KMS-11 (cell line): Measurements from ENCODE around the gene KCNH2.

Experiments
- H2AFZ ChIP-seq: fragments of 200-600 bp; sonication (generic); 2 replicates; pipeline ENCODE4 v1.6.1; 2016; ENCODE audit warnings: antibody characterized with exemption, mixed run types, low read depth
- H3K27ac ChIP-seq: fragments of 200-600 bp; sonication (generic); 2 replicates; pipeline ENCODE4 v1.6.1; 2016; ENCODE audit warnings: mild to moderate bottlenecking, mixed run types
- H3K27me3 ChIP-seq: fragments of 200-600 bp; sonication (generic); 2 replicates; pipeline ENCODE4 v1.6.1; 2017; ENCODE audit warnings: mild to moderate bottlenecking, low read depth, mixed run types, moderate library complexity; ENCODE audit not compliant: insufficient read depth
- H3K36me3 ChIP-seq: fragments of 200-600 bp; sonication (generic); 2 replicates; pipeline ENCODE4 v1.6.1; 2017; ENCODE audit warnings: mild to moderate bottlenecking, mixed run types; ENCODE audit not compliant: insufficient read depth
- H3K4me1 ChIP-seq: fragments of 200-600 bp; sonication (generic); 2 replicates; pipeline ENCODE4 v1.6.1; 2016; ENCODE audit warnings: mild to moderate bottlenecking, low read depth, mixed run types; ENCODE audit not compliant: poor library complexity, severe bottlenecking
- H3K4me2 ChIP-seq: fragments of 200-600 bp; sonication (generic); 2 replicates; pipeline ENCODE4 v1.7.0; 2016; ENCODE audit warnings: mild to moderate bottlenecking, mixed run types
- H3K4me3 ChIP-seq: fragments of 200-600 bp; sonication (generic); IDR thresholded peaks from 2 replicates; pipeline ENCODE4 v1.6.1; 2017; ENCODE audit warnings: low read depth, low read length, mixed read lengths; ENCODE audit not compliant: insufficient read depth
- H3K79me2 ChIP-seq: fragments of 200-600 bp; sonication (generic); 2 replicates; pipeline ENCODE4 v1.6.1; 2016; ENCODE audit warnings: low read depth, mixed run types; ENCODE audit not compliant: insufficient read depth
- H3K9ac ChIP-seq: fragments of 200-600 bp; sonication (generic); 2 replicates; pipeline ENCODE4 v1.6.1; 2016; ENCODE audit warnings: mild to moderate bottlenecking, mixed run types
- H4K20me1 ChIP-seq: fragments of 200-600 bp; sonication (generic); 2 replicates; pipeline ENCODE4 v1.6.1; 2016; ENCODE audit warnings: mild to moderate bottlenecking, mixed run types; ENCODE audit not compliant: insufficient read depth
- CTCF ChIP-seq: fragments of 200-600 bp; sonication (generic); conservative IDR thresholded peaks from 2 replicates; pipeline ENCODE4 v1.6.1; 2017; ENCODE audit warnings: low read depth, mild to moderate bottlenecking, antibody characterized with exemption, low read length, moderate library complexity, mixed read lengths

KCNH2 gene

GRCh38 chr7:150946421-150947240 lies 31.5 kb downstream of the KCNH2 start:
- Histone ChIP-seq H4K20me1 (no peaks in the 10 kb centered on the region), H3K79me2 (no peaks in the 10 kb centered on the region), H2AFZ (no peak overlapping the region), H3K27me3 (no peaks in the 10 kb centered on the region), H3K4me3 (no peak overlapping the region), H3K4me1 (peaks cover 12% of the 10 kb centered on the region), H3K4me2 (no peak overlapping the region), H3K36me3 (no peaks in the 10 kb centered on the region), H3K27ac (no peak overlapping the region), H3K9ac (no peak overlapping the region)
- TF ChIP-seq CTCF = no peak

- Histone ChIP-seq H3K4me1 (peaks cover 12% of the 10 kb centered on the region), H3K9ac (no peak overlapping the region), H3K36me3 (no peaks in the 10 kb centered on the region)
These were observed 32.2 kb downstream of the KCNH2 start for GRCh38 chr7:150945853-150946420.

GRCh38 chr7:150945171-150945852 lies 32.8 kb downstream of the KCNH2 start:
- no peak for TF ChIP-seq CTCF
- Histone ChIP-seq H3K27me3 (no peaks in the 10 kb centered on the region), H3K79me2 (no peaks in the 10 kb centered on the region), H3K27ac (no peak overlapping the region), H3K4me1 (peaks cover 12% of the 10 kb centered on the region), H3K9ac (no peak overlapping the region), H3K4me3 (no peak overlapping the region), H4K20me1 (no peaks in the 10 kb centered on the region), H3K4me2 (no peak overlapping the region), H3K36me3 (no peaks in the 10 kb centered on the region), H2AFZ (no peak overlapping the region)

More at GRCh38 chr7:150945853-150946420, 32.2 kb downstream of the KCNH2 start:
- Histone ChIP-seq H3K27ac (no peak overlapping the region), H4K20me1 (no peaks in the 10 kb centered on the region), H2AFZ (no peak overlapping the region), H3K4me3 (no peak overlapping the region), H3K27me3 (no peaks in the 10 kb centered on the region), H3K79me2 (no peaks in the 10 kb centered on the region), H3K4me2 (no peak overlapping the region)
- TF ChIP-seq CTCF = no peak

GRCh38 chr7:150944066-150945042 lies 33.8 kb downstream of the KCNH2 start:
- Histone ChIP-seq H3K36me3 (no peaks in the 10 kb centered on the region), H4K20me1 (no peaks in the 10 kb centered on the region), H3K79me2 (no peaks in the 10 kb centered on the region), H3K27me3 (no peaks in the 10 kb centered on the region), H3K4me2 (no peak overlapping the region), H3K27ac (no peak overlapping the region), H3K9ac (no peak overlapping the region), H3K4me1 (peaks cover 12% of the 10 kb centered on the region), H3K4me3 (no peak overlapping the region), H2AFZ (no peak overlapping the region)
- no peak for TF ChIP-seq CTCF
